T47D (cell line): ENCODE results near the gene RHOXF1.
"Not testable (repeated sequence)": the region's sequence is repeated elsewhere in the genome, so short reads cannot be mapped to it uniquely, and the experiment has no call there.

Experiments used
- DNase-seq, 2 experiments: peaks; one replicate each; pipeline versions ENCODE4 v3.0.0 to v3.0.0-alpha.2; 2011 to 2012; ENCODE audit warnings: low read depth in 1 of 2, low spot score in 1 of 2
- JUND ChIP-seq: IDR thresholded peaks from 2 replicates; pipeline ENCODE4 v1.6.1; 2012; ENCODE audit warnings: low read depth
- in situ Hi-C: cut with HindIII; loops from 2 replicates; pipeline ENCODE4 v1.10.0; 2016; ENCODE audit warnings: low sequenced_read_pairs, low pct_unique_long_range_greater_than_20kb

Gene RHOXF1

GRCh38 chrX:120115438-120115963 is at the start of gene RHOXF1:
Gene RHOXF1 (minus strand): TSS chrX:120115913. CDS start chrX:120115862, 51 bp downstream.
- no peak for DNase-seq
- in situ Hi-C loops: no loop called here

GRCh38 chrX:120159086-120159485 is 43.4 kb upstream of the RHOXF1 start:
- in situ Hi-C loops: not testable (repeated sequence)

More at GRCh38 chrX:120115438-120115963, at the start of gene RHOXF1:
- no peak for TF ChIP-seq JUND

GRCh38 chrX:120158313-120158712 is 42.6 kb upstream of the RHOXF1 start, which contains the start of gene RHOXF2:
Gene RHOXF2 (plus strand): TSS chrX:120158613. CDS start chrX:120158751, 138 bp downstream.
- in situ Hi-C loops, DNase-seq: not testable (repeated sequence)

More at GRCh38 chrX:120159086-120159485, 43.4 kb upstream of the RHOXF1 start:
- not testable (repeated sequence) for DNase-seq

- in situ Hi-C loops, DNase-seq: not testable (repeated sequence)
These were observed 34.5 kb upstream of the RHOXF1 start for GRCh38 chrX:120150109-120150744.

- DNase-seq: no peak
- no peak for TF ChIP-seq JUND
- in situ Hi-C loops: no loop called here
These were observed 31.8 kb upstream of the RHOXF1 start for GRCh38 chrX:120147537-120147936.

- in situ Hi-C loops, DNase-seq: not testable (repeated sequence)
These were observed 30.6 kb upstream of the RHOXF1 start for GRCh38 chrX:120146323-120146722.

- TF ChIP-seq JUND: no peak
- DNase-seq: no peak
- in situ Hi-C loops: no loop called here
These were observed 29.7 kb upstream of the RHOXF1 start for GRCh38 chrX:120145295-120145925.

- TF ChIP-seq JUND: no peak
- DNase-seq: no peak
- in situ Hi-C loops: no loop called here
These were observed 28.6 kb upstream of the RHOXF1 start for GRCh38 chrX:120144178-120144844.

GRCh38 chrX:120140293-120140981 is 24.7 kb upstream of the RHOXF1 start:
- TF ChIP-seq JUND: no peak
- DNase-seq: no peak
- in situ Hi-C loops: no loop called here

GRCh38 chrX:120137439-120137838 is 21.7 kb upstream of the RHOXF1 start:
- in situ Hi-C loops: no loop called here
- no peak for DNase-seq
- TF ChIP-seq JUND: no peak

- DNase-seq: no peak
- TF ChIP-seq JUND: no peak
- in situ Hi-C loops: no loop called here
These were observed 21.1 kb upstream of the RHOXF1 start for GRCh38 chrX:120136840-120137239.

GRCh38 chrX:120136128-120136527 is 20.4 kb upstream of the RHOXF1 start:
- TF ChIP-seq JUND: no peak
- no peak for DNase-seq
- in situ Hi-C loops: no loop called here

GRCh38 chrX:120128306-120128846 is 12.7 kb upstream of the RHOXF1 start:
- in situ Hi-C loops: not testable (repeated sequence)
- peak in 1 of 2 experiments; percentile 9 for DNase-seq
